Measurements from ENCODE around the gene RBBP5. TPM values are rescaled to one million over a fixed set of nuclear protein-coding genes. Genes with fewer than 3 reads are reported as not detected.

The RBBP5 gene
- total and polyA plus RNA-seq, 10 donors, result 4.2 to 23.4 (median 17.7) TPM

DNA sequence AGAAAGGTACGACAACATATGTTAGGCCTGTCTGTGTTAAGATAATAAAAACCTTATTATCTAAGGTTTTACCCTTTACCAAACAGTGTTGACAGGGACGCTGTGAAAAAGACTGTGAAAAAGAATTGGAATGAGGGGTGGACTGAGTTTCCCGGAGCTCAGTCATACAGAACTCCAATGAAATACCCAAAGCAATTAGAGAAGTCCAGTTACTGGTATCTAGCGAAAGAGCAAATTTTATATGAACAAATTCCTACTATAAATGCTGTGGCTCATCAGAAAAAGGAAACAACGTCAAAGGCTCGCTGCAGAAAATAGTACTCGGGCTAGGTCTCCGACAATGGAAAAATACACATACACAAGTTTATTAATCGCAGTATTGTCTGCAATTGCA, 708 bp upstream of the RBBP5 start:
- peaks cover 25 to 61% (median 40%) of the 10 kb centered on the region in 6 donors for H3K4me1 ChIP-seq
- H3K4me3 ChIP-seq, result peak overlapping the region; percentile 26 to 90 (median 84)
- TF ChIP-seq POLR2AphosphoS5 (IDR thresholded peaks at IDR 0.05) (no peak), POLR2A (IDR thresholded peaks at IDR 0.05) (no peak)
- TF ChIP-seq, protein P1, sequence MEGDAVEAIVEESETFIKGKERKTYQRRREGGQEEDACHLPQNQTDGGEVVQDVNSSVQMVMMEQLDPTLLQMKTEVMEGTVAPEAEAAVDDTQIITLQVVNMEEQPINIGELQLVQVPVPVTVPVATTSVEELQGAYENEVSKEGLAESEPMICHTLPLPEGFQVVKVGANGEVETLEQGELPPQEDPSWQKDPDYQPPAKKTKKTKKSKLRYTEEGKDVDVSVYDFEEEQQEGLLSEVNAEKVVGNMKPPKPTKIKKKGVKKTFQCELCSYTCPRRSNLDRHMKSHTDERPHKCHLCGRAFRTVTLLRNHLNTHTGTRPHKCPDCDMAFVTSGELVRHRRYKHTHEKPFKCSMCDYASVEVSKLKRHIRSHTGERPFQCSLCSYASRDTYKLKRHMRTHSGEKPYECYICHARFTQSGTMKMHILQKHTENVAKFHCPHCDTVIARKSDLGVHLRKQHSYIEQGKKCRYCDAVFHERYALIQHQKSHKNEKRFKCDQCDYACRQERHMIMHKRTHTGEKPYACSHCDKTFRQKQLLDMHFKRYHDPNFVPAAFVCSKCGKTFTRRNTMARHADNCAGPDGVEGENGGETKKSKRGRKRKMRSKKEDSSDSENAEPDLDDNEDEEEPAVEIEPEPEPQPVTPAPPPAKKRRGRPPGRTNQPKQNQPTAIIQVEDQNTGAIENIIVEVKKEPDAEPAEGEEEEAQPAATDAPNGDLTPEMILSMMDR (IDR thresholded peaks at IDR 0.05 in 8 of 11, conservative IDR thresholded peaks at IDR 0.05 in 3 of 11), result no peak
- peak overlapping the region; percentile 90 to 99 (median 94) for H3K27ac ChIP-seq
- 8 to 24% (median 13%) methylated on average over 9 of the region's 9 CpGs for WGBS, 5 donors
- H3K36me3 ChIP-seq, result peaks cover 0 to 21% (median 8%) of the 10 kb centered on the region in 6 donors
- no peaks in the 10 kb centered on the region for H3K9me3 ChIP-seq
- no peaks in the 10 kb centered on the region for H3K27me3 ChIP-seq (replicated peaks in 1 of 7)
- no peak for DNase-seq
- intact Hi-C loops (cut with DNase I; ENCODE audit: low total_unique reads), result loop anchor here (10.0 kb wide), 1 partner anchor 102 kb away; the partner anchor contains the start of gene TMCC2

DNA sequence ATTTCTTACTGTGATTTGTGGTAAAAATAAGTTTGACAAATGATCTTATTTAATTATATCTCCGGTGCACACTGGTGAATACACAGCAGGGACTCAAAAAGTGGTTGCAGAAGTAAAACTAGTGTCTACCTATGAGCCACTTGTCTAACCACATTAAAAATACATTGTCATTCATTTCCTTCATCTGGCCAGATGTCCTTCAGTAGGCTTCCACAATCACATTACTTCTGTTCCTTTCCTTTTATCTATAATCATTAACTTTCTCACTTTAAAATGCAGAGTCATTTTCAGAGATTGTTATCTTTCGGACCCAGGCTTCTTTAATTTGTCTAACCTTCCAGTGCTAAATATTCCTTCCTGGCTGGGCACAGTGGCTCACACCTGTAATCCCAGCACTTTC, 3.0 kb downstream of the RBBP5 start:
- H3K9me3 ChIP-seq, result no peaks in the 10 kb centered on the region
- H3K4me3 ChIP-seq, result no peak overlapping the region
- TF ChIP-seq, protein P1 (IDR thresholded peaks at IDR 0.05 in 8 of 11, conservative IDR thresholded peaks at IDR 0.05 in 3 of 11), result no peak
- TF ChIP-seq POLR2A (IDR thresholded peaks at IDR 0.05) (no peak), POLR2AphosphoS5 (IDR thresholded peaks at IDR 0.05) (no peak)
- H3K27me3 ChIP-seq (replicated peaks in 1 of 7), result no peaks in the 10 kb centered on the region
- no peak overlapping the region for H3K27ac ChIP-seq
- intact Hi-C loops (cut with DNase I; ENCODE audit: low total_unique reads), result no loop called here
- DNase-seq, result no peak
- H3K36me3 ChIP-seq, result peaks cover 0 to 59% (median 19%) of the 10 kb centered on the region in 6 donors
- WGBS, 5 donors, result 33 to 55% (median 43%) methylated on average over 2 of the region's 2 CpGs
- H3K4me1 ChIP-seq, result peaks cover 25 to 75% (median 48%) of the 10 kb centered on the region in 6 donors

DNA sequence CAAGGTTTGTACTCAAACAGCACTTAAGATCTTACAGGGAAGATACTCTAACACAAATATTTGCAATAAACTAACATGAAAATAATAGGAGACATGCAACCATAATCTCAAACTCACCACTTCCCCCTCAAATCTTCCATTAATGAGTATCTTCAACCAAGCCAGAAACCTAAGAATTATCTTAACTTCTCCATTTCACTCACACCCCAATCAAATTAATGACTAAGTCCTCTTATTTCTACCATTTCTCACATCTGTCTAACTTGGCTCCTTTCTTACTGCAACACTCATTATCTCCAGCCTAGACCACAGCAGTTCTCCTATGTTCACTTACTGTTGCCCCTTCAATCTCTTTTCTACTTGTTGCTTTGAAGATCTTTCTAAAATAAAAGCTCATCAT, 10.4 kb downstream of the RBBP5 start:
- Histone ChIP-seq H3K9me3 (no peaks in the 10 kb centered on the region), H3K27me3 (replicated peaks in 1 of 7) (no peaks in the 10 kb centered on the region), H3K36me3 (peaks cover 0 to 100% (median 47%) of the 10 kb centered on the region in 6 donors), H3K4me1 (peaks cover 0 to 30% (median 3%) of the 10 kb centered on the region in 6 donors), H3K4me3 (no peak overlapping the region), H3K27ac (no peak overlapping the region)
- intact Hi-C loops (cut with DNase I; ENCODE audit: low total_unique reads), result no loop called here
- no peak for DNase-seq
- TF ChIP-seq, protein P1 (IDR thresholded peaks at IDR 0.05 in 8 of 11, conservative IDR thresholded peaks at IDR 0.05 in 3 of 11), result no peak
- TF ChIP-seq POLR2AphosphoS5 (IDR thresholded peaks at IDR 0.05) (no peak), POLR2A (IDR thresholded peaks at IDR 0.05) (no peak)

- Histone ChIP-seq H3K4me3 (no peak overlapping the region), H3K9me3 (no peaks in the 10 kb centered on the region), H3K4me1 (peaks cover 0 to 17% (median 0%) of the 10 kb centered on the region in 6 donors), H3K27ac (no peak overlapping the region), H3K27me3 (replicated peaks in 1 of 7) (no peaks in the 10 kb centered on the region), H3K36me3 (peaks cover 3 to 100% (median 56%) of the 10 kb centered on the region in 6 donors)
- 75 to 94% (median 87%) methylated on average over 5 of the region's 5 CpGs for WGBS, 5 donors
- intact Hi-C loops (cut with DNase I; ENCODE audit: low total_unique reads), result no loop called here
- DNase-seq, result no peak
- TF ChIP-seq POLR2A (IDR thresholded peaks at IDR 0.05) (no peak), POLR2AphosphoS5 (IDR thresholded peaks at IDR 0.05) (no peak)
- TF ChIP-seq, protein P1 (IDR thresholded peaks at IDR 0.05 in 8 of 11, conservative IDR thresholded peaks at IDR 0.05 in 3 of 11), result no peak
Observed at GRCh38 chr1:205109711-205110110, 12.1 kb downstream of the RBBP5 start.

Measured in spleen (tissue), 11 donors.